HepG2 (cell line): ENCODE measurements around the gene TRIM54. TPM values are rescaled to one million over a fixed set of nuclear protein-coding genes. Genes with fewer than 3 reads are reported as not detected.

Experiments used
- ATAC-seq: fragments of 200-7000 bp; cut with Tn5 transposase; 3 replicates; pipeline ENCODE4 v1.9.1; 2020; ENCODE audit warnings: mild to moderate bottlenecking, moderate library complexity
- BruUV-seq: library from RNA; stranded (reverse); fragments of 400-500 nt; replicated peaks from 2 replicates; lab custom pipeline; 2021; lab: Mats Ljungman, UMichigan
- CTCF ChIA-PET: fragments of 300-600 bp; formaldehyde crosslinking; extraction: SDS; loops from one replicate; lab custom pipeline; 2021; ENCODE audit warnings: low total read pairs, inconsistent platforms, low intra/inter-chr PET ratio; lab: Yijun Ruan, JAX
- POLR2A ChIA-PET: fragments of 350-600 bp; sonication (Branson Sonifier 250); formaldehyde crosslinking; loops from one replicate; lab custom pipeline; 2020; ENCODE audit warnings: antibody characterized with exemption, inconsistent platforms; lab: Yijun Ruan, JAX
- DNase-seq: peaks from one replicate; pipeline ENCODE4 v3.0.0-alpha.2; 2015; ENCODE audit warnings: low spot score
- FAIRE-seq: peaks from 3 replicates; lab custom pipeline; 2011; peaks lifted over from hg19 to GRCh38; lab: Jason Lieb, UNC
- H2AFZ ChIP-seq: one replicate; pipeline ENCODE4 v1.6.1; 2011; ENCODE audit warnings: low read length, inconsistent platforms
- H3K27ac ChIP-seq: fragments of 300-600 bp; 3 replicates; pipeline ENCODE4 v1.8.0; 2011; ENCODE audit warnings: mixed run types, mild to moderate bottlenecking, mixed read lengths, low read length, inconsistent platforms; ENCODE audit not compliant: insufficient read depth; ENCODE audit errors: extremely low read length
- H3K27me3 ChIP-seq, 2 experiments: fragments of 200-600 bp in 1 of 2; 2 replicates in 1 of 2; 3 replicates in 1 of 2; pipeline versions ENCODE4 v1.6.0 to v1.8.0; 2011; ENCODE audit warnings: low read length in 2 of 2, mild to moderate bottlenecking in 2 of 2, moderate library complexity in 2 of 2, inconsistent platforms in 1 of 2; ENCODE audit not compliant: insufficient read depth in 2 of 2, control insufficient read depth in 1 of 2
- H3K36me3 ChIP-seq, 2 experiments: fragments of 200-600 bp in 1 of 2; replicated peaks in 1 of 2; 2 replicates in 1 of 2; 3 replicates in 1 of 2; pipeline versions ENCODE4 v1.5.1 to v1.8.0; 2011; ENCODE audit warnings: low read length in 2 of 2, inconsistent platforms in 1 of 2; ENCODE audit not compliant: insufficient read depth in 2 of 2, control insufficient read depth in 1 of 2
- H3K4me1 ChIP-seq: 2 replicates; pipeline ENCODE4 v1.5.1; 2012; ENCODE audit warnings: low read length, inconsistent platforms; ENCODE audit not compliant: insufficient read depth
- H3K4me2 ChIP-seq: 2 replicates; pipeline ENCODE4 v1.6.0; 2011; ENCODE audit warnings: low read depth, low read length, inconsistent platforms
- H3K4me3 ChIP-seq, 3 experiments: fragments of 200-600 bp in 1 of 3; sonication (generic), shearing (Covaris generic) in 1 of 3; replicated peaks in 1 of 3; 2 replicates each; pipeline ENCODE4 v1.5.1; 2011 to 2016; ENCODE audit warnings: low read length in 3 of 3, inconsistent platforms in 2 of 3, low read depth in 2 of 3, mild to moderate bottlenecking in 2 of 3, control low read depth in 1 of 3, mixed read lengths in 1 of 3; ENCODE audit not compliant: insufficient read depth in 1 of 3
- H3K79me2 ChIP-seq: one replicate; pipeline ENCODE4 v1.6.1; 2011; ENCODE audit warnings: low read length, inconsistent platforms; ENCODE audit not compliant: insufficient read depth
- H3K9ac ChIP-seq: 2 replicates; pipeline ENCODE4 v1.6.0; 2011; ENCODE audit warnings: mild to moderate bottlenecking, low read depth, low read length, inconsistent platforms; ENCODE audit not compliant: insufficient read depth
- H3K9me3 ChIP-seq: 2 replicates; pipeline ENCODE4 v1.5.1; 2012; ENCODE audit warnings: mild to moderate bottlenecking, low read length
- H4K20me1 ChIP-seq: 2 replicates; pipeline ENCODE4 v1.6.0; 2011; ENCODE audit warnings: inconsistent platforms, mild to moderate bottlenecking, low read length, moderate library complexity; ENCODE audit not compliant: insufficient read depth
- CBX5 ChIP-seq: sonication (generic); formaldehyde crosslinking; IDR thresholded peaks from 2 replicates; pipeline ENCODE4 v1.4.0; 2020; ENCODE audit warnings: missing genetic modification reagents, borderline replicate concordance
- CEBPB ChIP-seq: IDR thresholded peaks from 2 replicates; pipeline ENCODE4 v1.6.1; 2011; ENCODE audit warnings: low read depth, low read length, improper control_type of control experiment, borderline replicate concordance
- CEBPG ChIP-seq: IDR thresholded peaks from 2 replicates; pipeline ENCODE4 v1.6.1; 2016
- POLR2A ChIP-seq, 2 experiments: IDR thresholded peaks; 2 replicates each; pipeline ENCODE4 v1.6.1; 2011; ENCODE audit warnings: low read depth in 2 of 2, low read length in 2 of 2, mild to moderate bottlenecking in 1 of 2, moderate library complexity in 1 of 2; ENCODE audit not compliant: insufficient read depth in 1 of 2
- POLR2AphosphoS5 ChIP-seq: IDR thresholded peaks from 2 replicates; pipeline ENCODE4 v1.6.1; 2012; ENCODE audit warnings: low read depth, low read length
- RBM22 ChIP-seq: fragments of 200-400 bp; formaldehyde crosslinking; optimal IDR thresholded peaks from 2 replicates; pipeline ENCODE3; 2017; ENCODE audit warnings: mild to moderate bottlenecking, low read length, moderate library complexity
- SALL1 ChIP-seq: sonication (generic); formaldehyde crosslinking; IDR thresholded peaks from 2 replicates; pipeline ENCODE4 v1.8.0; 2022; ENCODE audit warnings: mild to moderate bottlenecking, missing genetic modification reagents
- U2AF1 ChIP-seq: fragments of 200-400 bp; formaldehyde crosslinking; optimal IDR thresholded peaks from 2 replicates; pipeline ENCODE3; 2017; ENCODE audit warnings: mild to moderate bottlenecking, low read depth, low read length
- ZNF318 ChIP-seq: sonication (generic); formaldehyde crosslinking; IDR thresholded peaks from 2 replicates; pipeline ENCODE4 v1.4.0; 2020; ENCODE audit warnings: mild to moderate bottlenecking, missing genetic modification reagents
- ZNF329 ChIP-seq: sonication (generic); formaldehyde crosslinking; IDR thresholded peaks from 2 replicates; pipeline ENCODE4 v1.9.0; 2021; ENCODE audit warnings: low read depth, mild to moderate bottlenecking, missing genetic modification reagents
- ZNF343 ChIP-seq: sonication (generic); formaldehyde crosslinking; IDR thresholded peaks from 2 replicates; pipeline ENCODE4 v1.4.0; 2020; ENCODE audit warnings: mild to moderate bottlenecking, missing genetic modification reagents
- ZNF710 ChIP-seq: sonication (generic); formaldehyde crosslinking; IDR thresholded peaks from 2 replicates; pipeline ENCODE4 v1.5.0; 2020; ENCODE audit warnings: mild to moderate bottlenecking, missing genetic modification reagents, borderline replicate concordance
- WGBS: methylation state at CpG from one replicate; pipeline ENCODE4 v1.1.6; 2017; ENCODE audit warnings: low lambda C conversion rate; 5-methylcytosine and 5-hydroxymethylcytosine counted together
- in situ Hi-C: cut with HindIII; loops from 2 replicates; pipeline ENCODE4 v1.10.0; 2017; ENCODE audit warnings: low pct_unique_long_range_greater_than_20kb; ENCODE audit not compliant: extremely low pct_ligation_motif_present
- intact Hi-C: fragments of 100-400 bp; cut with micrococcal nuclease; formaldehyde crosslinking; loops from one replicate; pipeline ENCODE4 v1.10.0; 2022; ENCODE audit not compliant: unreplicated experiment
- polyA plus RNA-seq, 8 experiments: library from polyadenylated mRNA; depleted of rRNA in 3 of 8; stranded (reverse) in 7 of 8; unstranded in 1 of 8; fragments of >200 nt; fragmentation: Illumina TruSeq in 4 of 8; extraction: Trizol in 4 of 8; gene quantifications; 2 replicates each; pipeline versions ENCODE4 v1.2.1 to v1.2.3, GENCODE V29; 2011 to 2016; ENCODE audit warnings: low read depth in 4 of 8, missing spikeins in 1 of 8, mixed read lengths in 1 of 8; ENCODE audit not compliant: insufficient read depth in 1 of 8
- total RNA-seq, 5 experiments: library from RNA; depleted of rRNA; stranded (reverse); fragments of >200 nt; fragmentation: Illumina TruSeq; extraction: Trizol; gene quantifications; 2 replicates each; pipeline ENCODE4 v1.2.3, GENCODE V29; 2016; ENCODE audit warnings: low read depth in 1 of 5

TRIM54 gene
- total and polyA plus RNA-seq, 2 of the 13 experiments (the other 11 are each of a cell fraction or from before 2014, with no cell fraction given): 0.07 to 0.13 TPM

GRCh38 chr2:27324720-27325119 is 42.5 kb downstream of the TRIM54 start:
- ChIA-PET POLR2A (interaction anchor here (1.2 to 5.0 kb wide), 4 partner anchors 19 to 44 kb away, joined by 4 to 73 read pairs (median 46); partner anchors contain the start of genes EIF2B4, GTF3C2 and SNX17), CTCF (no interaction called here)
- Histone ChIP-seq H2AFZ (no peak overlapping the region), H3K79me2 (peaks cover 25% of the 10 kb centered on the region), H3K4me2 (no peak overlapping the region), H3K27me3 (peaks cover 0 to 4% of the 10 kb centered on the region in 2 experiments; a peak in 1 of 5 replicates), H4K20me1 (no peaks in the 10 kb centered on the region), H3K27ac (peak overlapping the region; percentile 91), H3K36me3 (peaks cover 18 to 39% of the 10 kb centered on the region in 2 experiments), H3K4me1 (peaks cover 33% of the 10 kb centered on the region), H3K9ac (no peak overlapping the region), H3K9me3 (no peaks in the 10 kb centered on the region), H3K4me3 (no peak overlapping the region)
- WGBS: 92% methylated on average over 5 of the region's 5 CpGs
- DNase-seq: no peak
- ATAC-seq: no peak
- FAIRE-seq: no peak
- intact Hi-C loops (no loop called here), in situ Hi-C loops (loop anchor here (5.0 kb wide), 1 partner anchor 48 kb away; the partner anchor contains the start of genes EIF2B4 and SNX17)
- TF ChIP-seq POLR2A (IDR thresholded peaks at IDR 0.05; ENCODE audit: insufficient read depth in 1 of 2, low read depth in 2 of 2, low read length in 2 of 2) (peak in 1 of 2 experiments; percentile 50; a peak in 1 of 4 replicates), ZNF318 (CRISPR knock-in tag) (0 out of 2 replicates have a peak, but pooled peaks have one; percentile 21), CBX5 (CRISPR knock-in tag) (0 out of 2 replicates have a peak, but pooled peaks have one; percentile 32), SALL1 (CRISPR knock-in tag) (0 out of 2 replicates have a peak, but pooled peaks have one; percentile 12), ZNF710 (CRISPR knock-in tag) (no peak), ZNF343 (CRISPR knock-in tag) (0 out of 2 replicates have a peak, but pooled peaks have one; percentile 35), CEBPG (CRISPR knock-in tag) (peak; percentile 64), CEBPB (peak; percentile 71), ZNF329 (no peak), U2AF1 (no peak), RBM22 (peak; percentile 35), POLR2AphosphoS5 (peak; percentile 45)
- BruUV-seq: no TSS peak
